NCI-H748 (cell line): ENCODE results near the gene FGGY.

Experiments
- DNase-seq: peaks from one replicate; lab custom pipeline; 2025; ENCODE audit not compliant: unreplicated experiment; lab: John Stamatoyannopoulos, UW

FGGY gene

GRCh38 chr1:59502009-59502691, 205.3 kb downstream of the FGGY start:
- peak; percentile 18 for DNase-seq

GRCh38 chr1:59504276-59504675, 207.4 kb downstream of the FGGY start:
- no peak for DNase-seq

GRCh38 chr1:59505596-59506028, 208.7 kb downstream of the FGGY start:
- peak; percentile 91 for DNase-seq

- DNase-seq: no peak
Measured at GRCh38 chr1:59506952-59507351, 210.1 kb downstream of the FGGY start.

GRCh38 chr1:59509341-59509875, 212.5 kb downstream of the FGGY start:
- DNase-seq: no peak

- DNase-seq: no peak
Measured at GRCh38 chr1:59510249-59510648, 213.4 kb downstream of the FGGY start.

GRCh38 chr1:59511476-59512465, 214.9 kb downstream of the FGGY start:
- no peak for DNase-seq

GRCh38 chr1:59512702-59513101, 215.8 kb downstream of the FGGY start:
- no peak for DNase-seq

- DNase-seq: no peak
Measured at GRCh38 chr1:59514061-59514909, 217.4 kb downstream of the FGGY start.

- DNase-seq: no peak
Measured at GRCh38 chr1:59516881-59517280, 220.0 kb downstream of the FGGY start.

GRCh38 chr1:59520194-59520593, 223.3 kb downstream of the FGGY start:
- no peak for DNase-seq

- DNase-seq: no peak
Measured at GRCh38 chr1:59520827-59521418, 224.0 kb downstream of the FGGY start.

GRCh38 chr1:59521456-59521855, 224.6 kb downstream of the FGGY start:
- DNase-seq: no peak

GRCh38 chr1:59522925-59523505, 226.1 kb downstream of the FGGY start:
- peak; percentile 15 for DNase-seq

GRCh38 chr1:59523745-59524450, 227.0 kb downstream of the FGGY start:
- no peak for DNase-seq

GRCh38 chr1:59526240-59526639, 229.3 kb downstream of the FGGY start:
- DNase-seq: no peak

- DNase-seq: no peak
Measured at GRCh38 chr1:59528471-59528870, 231.6 kb downstream of the FGGY start.

- no peak for DNase-seq
Measured at GRCh38 chr1:59528900-59529299, 232.0 kb downstream of the FGGY start.

GRCh38 chr1:59530119-59530518, 233.2 kb downstream of the FGGY start:
- no peak for DNase-seq
